Activated naive CD8-positive, alpha-beta T cell (primary cell): Measurements from ENCODE around the gene ARHGAP22.

Source experiments
- H3K27ac Mint-ChIP-seq: one replicate; pipeline ENCODE4 v1.8.0; 2021; ENCODE audit warnings: mixed read lengths
- H3K27me3 Mint-ChIP-seq: one replicate; pipeline ENCODE4 v1.8.0; 2021; ENCODE audit warnings: mixed read lengths
- H3K36me3 Mint-ChIP-seq: one replicate; pipeline ENCODE4 v1.8.0; 2021; ENCODE audit warnings: mixed read lengths
- H3K4me1 Mint-ChIP-seq: one replicate; pipeline ENCODE4 v1.8.0; 2021; ENCODE audit warnings: low read depth, mixed read lengths
- H3K4me3 Mint-ChIP-seq: one replicate; pipeline ENCODE4 v1.8.0; 2021; ENCODE audit warnings: mild to moderate bottlenecking, mixed read lengths
- H3K9me3 Mint-ChIP-seq: one replicate; pipeline ENCODE4 v1.8.0; 2021; ENCODE audit warnings: low read depth, mixed read lengths

ARHGAP22 gene

DNA sequence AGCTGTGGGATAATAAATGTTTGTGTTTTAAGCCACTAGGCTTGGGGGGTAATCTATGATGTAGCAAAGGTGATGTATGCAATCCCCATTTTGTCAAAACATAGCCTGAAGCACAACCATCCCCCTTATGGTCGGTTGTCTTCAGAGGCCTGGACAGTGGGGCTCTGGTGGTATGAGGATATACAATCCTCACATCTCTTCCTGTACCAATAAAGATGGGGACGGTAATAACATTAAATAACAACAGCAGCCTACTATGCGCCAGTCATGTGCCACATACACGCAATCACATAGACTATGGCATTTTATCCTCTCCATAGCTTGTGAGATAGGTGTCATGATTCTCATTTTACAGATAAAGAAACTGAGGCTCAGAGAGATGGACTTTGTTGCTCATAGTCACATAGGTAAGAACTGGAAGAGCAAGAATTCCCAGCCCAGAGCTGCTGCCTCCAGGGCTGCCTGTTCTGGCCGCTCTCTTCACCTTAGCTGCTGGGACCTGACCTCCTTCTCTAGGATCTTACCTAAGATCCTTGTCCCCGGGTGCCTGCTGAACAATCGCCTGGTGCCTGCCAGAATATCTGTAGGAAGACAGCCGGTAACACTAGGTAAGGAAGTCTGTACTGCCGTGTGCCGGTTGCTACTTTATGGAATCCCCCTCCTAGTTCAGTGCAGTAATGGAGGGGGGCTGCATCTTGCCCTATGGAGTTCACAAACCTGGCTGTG, 108.6 kb downstream of the ARHGAP22 start:
- Mint-ChIP-seq H3K9me3 (no peaks in the 10 kb centered on the region), H3K4me1 (peaks cover 23% of the 10 kb centered on the region), H3K27me3 (peaks cover 6% of the 10 kb centered on the region), H3K4me3 (no peak overlapping the region), H3K27ac (no peak overlapping the region), H3K36me3 (no peaks in the 10 kb centered on the region)

DNA sequence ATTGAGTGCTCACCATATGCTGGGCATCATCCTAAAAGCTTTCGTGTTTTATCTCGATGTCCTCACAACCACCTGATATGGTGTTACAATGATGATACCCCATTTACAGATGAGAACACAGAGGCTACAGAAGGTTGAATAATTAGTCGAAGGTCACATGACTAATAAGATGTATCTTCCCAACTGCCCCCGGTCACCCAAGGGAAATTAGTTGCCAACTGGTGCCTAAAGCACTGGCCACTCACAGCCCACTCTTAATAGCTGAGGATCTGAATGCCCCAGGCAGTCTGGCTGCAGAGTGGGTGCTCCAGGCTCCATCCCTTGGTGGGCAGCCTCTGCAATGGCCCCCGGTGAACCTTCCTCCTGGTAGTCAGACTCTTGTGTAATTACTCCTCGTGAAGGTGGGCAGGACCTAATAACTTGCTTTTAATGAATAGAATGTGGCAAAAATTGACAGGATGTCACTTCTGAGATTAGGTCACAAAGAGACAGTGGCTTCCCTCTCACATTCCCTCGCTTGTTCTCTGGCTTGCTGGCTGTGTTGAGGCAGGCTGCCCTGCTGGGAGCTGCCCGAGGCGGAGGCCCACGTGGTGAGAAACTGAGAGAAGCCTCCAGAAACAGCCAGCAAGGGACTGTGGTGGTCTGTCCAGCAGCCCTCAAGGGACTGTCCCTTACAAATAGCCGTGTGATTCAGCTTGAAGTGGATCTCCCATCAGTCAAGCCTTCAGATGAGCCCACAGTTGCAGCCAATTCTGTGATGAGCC, 109.4 kb downstream of the ARHGAP22 start:
- Mint-ChIP-seq H3K4me3 (no peak overlapping the region), H3K9me3 (no peaks in the 10 kb centered on the region), H3K36me3 (no peaks in the 10 kb centered on the region), H3K27me3 (peaks cover 6% of the 10 kb centered on the region), H3K4me1 (peaks cover 23% of the 10 kb centered on the region), H3K27ac (no peak overlapping the region)

DNA sequence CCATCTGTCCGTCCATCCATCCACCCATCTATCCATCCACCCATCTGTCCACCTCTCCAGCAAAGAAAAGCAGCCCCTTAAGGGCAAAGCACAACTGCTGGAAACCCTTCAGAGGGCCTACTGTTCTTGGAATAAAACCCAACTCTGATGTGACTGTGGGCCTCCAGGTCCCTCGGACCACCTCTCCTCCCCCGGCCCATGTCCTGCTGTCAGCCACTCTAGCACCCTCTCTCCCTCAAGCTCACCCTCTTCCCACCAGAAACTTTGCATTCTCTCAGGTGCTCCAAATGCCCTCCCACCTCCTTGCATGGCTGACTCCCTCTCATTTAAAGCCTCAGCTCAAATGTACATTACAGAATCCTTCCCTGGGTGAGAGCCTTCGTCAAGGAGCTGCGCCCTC, 110.3 kb downstream of the ARHGAP22 start:
- Mint-ChIP-seq H3K4me3 (no peak overlapping the region), H3K27me3 (peaks cover 6% of the 10 kb centered on the region), H3K4me1 (peaks cover 23% of the 10 kb centered on the region), H3K27ac (no peak overlapping the region), H3K9me3 (no peaks in the 10 kb centered on the region), H3K36me3 (no peaks in the 10 kb centered on the region)

DNA sequence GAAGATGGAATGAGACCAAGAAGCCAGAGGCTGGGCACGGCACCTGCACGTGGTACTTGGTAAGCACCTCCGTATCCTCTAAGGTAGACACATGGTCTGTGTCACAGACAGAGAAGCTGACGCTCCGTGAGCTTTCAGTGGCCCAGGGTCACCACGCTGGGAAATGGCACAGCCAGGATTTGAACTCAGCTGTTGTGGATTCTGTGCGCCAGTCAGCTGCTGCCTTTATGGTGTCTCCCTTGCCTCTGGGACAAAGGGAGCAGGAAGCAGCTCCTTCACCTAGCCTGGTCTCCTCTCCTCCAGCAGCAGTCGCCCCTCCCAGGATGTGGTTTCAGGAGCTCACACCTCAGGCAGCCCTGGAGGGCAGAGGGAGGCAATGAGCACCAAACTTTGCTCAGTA, 110.8 kb downstream of the ARHGAP22 start:
- Mint-ChIP-seq H3K4me1 (peaks cover 23% of the 10 kb centered on the region), H3K27ac (no peak overlapping the region), H3K4me3 (no peak overlapping the region), H3K27me3 (peaks cover 6% of the 10 kb centered on the region), H3K36me3 (no peaks in the 10 kb centered on the region), H3K9me3 (no peaks in the 10 kb centered on the region)

DNA sequence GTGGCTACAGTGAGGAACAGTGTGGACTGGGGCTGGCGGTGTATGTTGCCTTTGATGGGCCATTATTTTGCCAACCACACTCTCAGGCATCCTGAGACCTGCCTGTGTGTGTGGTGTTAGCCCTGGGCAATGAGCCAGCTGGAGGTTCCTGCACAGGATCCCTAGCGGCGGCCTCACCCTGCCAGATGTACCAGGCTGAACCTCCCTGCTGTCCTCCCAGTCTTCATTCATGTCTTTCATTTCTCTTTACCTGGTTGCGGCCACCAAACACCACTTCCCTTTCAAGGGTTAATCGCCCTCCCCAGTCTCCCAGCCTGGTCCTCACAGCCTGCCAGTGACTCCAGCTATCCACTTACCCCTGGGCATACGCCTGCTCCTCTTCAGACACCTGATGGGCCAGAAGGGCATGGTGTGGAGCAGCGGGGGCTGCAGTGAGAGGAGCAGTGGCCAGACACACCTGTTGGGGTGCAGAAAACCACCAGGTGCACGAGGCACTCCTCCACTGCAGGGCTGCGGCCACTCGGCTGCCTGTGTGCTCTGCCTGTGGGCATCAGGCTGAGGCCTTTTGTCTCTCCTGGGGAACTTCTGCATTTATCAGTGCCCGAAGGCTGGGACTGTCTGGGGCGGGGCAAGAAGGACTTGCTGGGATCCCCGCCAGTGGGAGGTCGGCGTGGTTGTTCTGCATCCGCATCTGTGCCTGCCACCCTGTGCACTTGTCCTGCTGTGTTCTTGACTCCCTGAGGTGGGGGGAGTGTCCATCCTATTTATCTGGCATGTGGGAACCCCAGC, 111.6 kb downstream of the ARHGAP22 start:
- no peaks in the 10 kb centered on the region for H3K36me3 Mint-ChIP-seq
- H3K27ac Mint-ChIP-seq: no peak overlapping the region
- no peaks in the 10 kb centered on the region for H3K9me3 Mint-ChIP-seq
- H3K27me3 Mint-ChIP-seq: peaks cover 3% of the 10 kb centered on the region
- no peak overlapping the region for H3K4me3 Mint-ChIP-seq
- peaks cover 23% of the 10 kb centered on the region for H3K4me1 Mint-ChIP-seq

DNA sequence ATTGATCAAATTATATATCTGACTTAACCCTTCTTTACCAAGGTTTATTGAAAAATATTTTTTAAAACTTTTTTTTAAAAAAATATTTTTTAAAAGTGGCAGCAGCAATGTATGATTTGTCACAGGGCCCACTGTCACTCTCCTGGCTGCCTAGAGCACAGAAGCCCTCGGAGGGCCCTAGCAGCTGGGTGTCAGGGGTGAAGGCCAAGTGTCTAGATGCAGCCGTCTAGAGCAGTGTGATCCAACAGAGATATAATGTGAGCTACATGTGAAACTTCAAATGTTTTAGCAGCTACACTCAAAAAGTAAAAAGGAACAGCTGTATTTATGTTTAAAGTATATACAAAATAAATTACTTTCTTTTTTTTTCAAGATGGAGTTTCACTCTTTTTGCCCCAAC, 112.7 kb downstream of the ARHGAP22 start:
- Mint-ChIP-seq H3K27me3 (peaks cover 3% of the 10 kb centered on the region), H3K4me3 (no peak overlapping the region), H3K27ac (no peak overlapping the region), H3K9me3 (no peaks in the 10 kb centered on the region), H3K4me1 (peaks cover 23% of the 10 kb centered on the region), H3K36me3 (no peaks in the 10 kb centered on the region)

DNA sequence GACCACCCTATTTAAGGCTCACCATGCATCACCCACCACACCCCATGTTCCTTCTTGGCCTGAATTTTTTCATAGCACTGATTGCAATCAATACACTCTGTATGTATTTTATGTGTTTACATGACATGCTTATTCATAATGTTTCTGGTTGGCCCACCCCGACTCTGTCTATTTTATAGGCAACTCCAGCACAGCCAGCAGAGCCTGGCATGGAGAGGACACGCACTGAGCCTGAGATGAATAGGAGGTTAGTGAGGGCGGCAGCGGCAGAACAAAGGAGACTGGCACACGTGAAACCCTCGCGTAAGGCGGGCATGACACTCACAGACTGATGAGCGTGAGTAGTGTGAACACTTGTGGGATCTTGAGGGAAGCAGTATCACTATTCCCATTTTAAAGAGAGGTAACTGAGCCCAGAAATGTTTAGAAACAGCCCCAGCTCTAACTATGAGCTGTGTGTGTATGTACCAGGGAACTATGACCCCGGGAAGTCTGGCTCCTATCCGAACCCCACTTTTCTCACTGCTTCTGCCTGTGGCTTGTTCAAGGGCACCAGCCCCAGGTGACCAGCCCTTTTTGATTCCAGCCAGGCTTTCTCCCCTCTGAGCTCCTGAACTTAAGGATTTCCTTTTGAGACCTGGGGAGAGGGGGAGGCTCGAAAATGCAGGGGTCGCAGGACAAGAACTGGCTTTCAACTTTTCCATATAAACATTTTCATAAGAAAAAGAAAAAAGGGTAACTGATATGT, 113.3 kb downstream of the ARHGAP22 start:
- Mint-ChIP-seq H3K4me3 (no peak overlapping the region), H3K27ac (no peak overlapping the region), H3K9me3 (no peaks in the 10 kb centered on the region), H3K27me3 (no peaks in the 10 kb centered on the region), H3K36me3 (no peaks in the 10 kb centered on the region), H3K4me1 (peaks cover 23% of the 10 kb centered on the region)

DNA sequence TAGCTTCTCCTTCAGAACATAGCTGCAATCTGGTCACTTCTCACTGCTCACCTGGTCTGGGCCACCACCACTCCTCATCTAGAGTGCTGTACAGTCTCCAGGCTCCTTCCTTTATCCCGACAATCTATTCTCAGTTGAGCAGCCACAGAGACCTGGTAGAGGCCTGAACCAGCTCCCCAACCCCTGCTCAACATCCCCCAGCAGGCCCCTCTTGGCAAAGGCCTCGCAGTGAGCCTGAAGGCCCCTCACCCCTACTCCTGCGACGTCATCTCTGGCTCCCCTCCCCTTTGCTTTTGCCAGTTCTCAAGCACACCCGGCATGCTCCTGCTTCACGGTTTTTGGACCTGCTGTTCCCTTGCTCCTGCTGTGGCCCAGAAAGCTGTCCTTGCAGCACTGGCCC, 113.9 kb downstream of the ARHGAP22 start:
- H3K36me3 Mint-ChIP-seq: no peaks in the 10 kb centered on the region
- H3K27me3 Mint-ChIP-seq: no peaks in the 10 kb centered on the region
- H3K27ac Mint-ChIP-seq: no peak overlapping the region

DNA sequence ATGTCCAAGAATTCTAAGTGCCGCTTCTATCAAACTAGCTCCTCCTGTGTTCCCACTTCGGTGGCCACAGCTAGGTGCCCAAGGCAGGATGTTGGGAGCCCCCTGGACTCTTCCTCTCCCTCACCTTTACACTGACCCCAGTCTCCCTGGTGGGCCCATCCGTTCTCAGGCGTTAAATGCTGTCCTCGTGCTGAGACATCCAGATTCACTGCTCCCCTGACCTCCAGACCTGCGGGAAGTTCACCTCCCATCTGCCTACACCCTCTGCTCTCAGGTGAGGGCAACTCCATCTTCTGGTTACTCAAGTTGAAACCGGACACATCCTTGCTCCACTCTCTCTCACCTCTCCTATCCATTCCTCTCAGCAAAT, 114.3 kb downstream of the ARHGAP22 start:
- Mint-ChIP-seq H3K4me1 (peaks cover 22% of the 10 kb centered on the region), H3K27ac (no peak overlapping the region), H3K4me3 (no peak overlapping the region), H3K9me3 (no peaks in the 10 kb centered on the region), H3K36me3 (no peaks in the 10 kb centered on the region), H3K27me3 (no peaks in the 10 kb centered on the region)

More for the DNA sequence above, 113.9 kb downstream of the ARHGAP22 start:
- Mint-ChIP-seq H3K4me1 (peaks cover 23% of the 10 kb centered on the region), H3K4me3 (no peak overlapping the region), H3K9me3 (no peaks in the 10 kb centered on the region)

DNA sequence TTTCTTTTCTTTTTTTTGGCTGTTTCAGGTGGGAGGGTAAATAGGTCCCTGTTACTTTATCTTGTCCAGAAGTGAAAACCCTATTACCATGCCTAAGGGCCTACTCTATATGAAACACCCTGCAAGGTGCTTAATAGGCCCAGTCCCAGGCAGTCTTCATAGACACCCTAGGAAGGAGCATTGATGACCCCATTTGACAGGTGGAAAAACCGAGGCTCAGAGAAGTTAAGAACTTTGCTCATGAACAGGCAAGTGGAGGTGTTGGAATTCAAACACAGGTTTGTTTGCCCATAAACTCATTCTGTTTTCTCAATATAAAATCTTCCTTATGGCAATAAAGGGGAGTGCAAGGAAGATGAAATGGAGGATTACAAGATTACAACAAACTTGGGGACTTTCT, 115.8 kb downstream of the ARHGAP22 start:
- no peaks in the 10 kb centered on the region for H3K27me3 Mint-ChIP-seq
- peaks cover 11% of the 10 kb centered on the region for H3K4me1 Mint-ChIP-seq
- no peak overlapping the region for H3K4me3 Mint-ChIP-seq
- no peaks in the 10 kb centered on the region for H3K36me3 Mint-ChIP-seq
- H3K9me3 Mint-ChIP-seq: no peaks in the 10 kb centered on the region
- H3K27ac Mint-ChIP-seq: no peak overlapping the region

DNA sequence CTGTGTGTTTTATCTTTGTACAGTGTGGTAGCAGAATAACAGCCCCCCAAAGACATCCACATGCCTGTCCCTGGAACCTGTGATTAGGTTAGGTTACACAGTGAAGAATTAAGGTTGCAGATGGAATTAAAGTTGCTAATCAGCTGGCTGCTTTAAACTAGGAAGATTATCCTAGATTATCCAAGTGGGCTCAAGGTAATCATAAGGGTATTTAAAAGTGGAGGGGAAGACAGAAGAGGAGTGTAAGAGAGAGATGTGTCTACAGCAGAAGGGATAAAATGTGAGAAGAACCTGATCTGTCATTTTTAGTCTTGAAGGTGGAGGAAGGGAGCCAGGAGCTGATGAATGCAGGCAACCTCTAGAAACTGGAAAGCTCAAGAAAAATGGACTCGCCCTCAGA, 117.6 kb downstream of the ARHGAP22 start:
- Mint-ChIP-seq H3K4me3 (no peak overlapping the region), H3K27ac (no peak overlapping the region), H3K4me1 (no peaks in the 10 kb centered on the region), H3K9me3 (no peaks in the 10 kb centered on the region), H3K36me3 (no peaks in the 10 kb centered on the region), H3K27me3 (no peaks in the 10 kb centered on the region)

DNA sequence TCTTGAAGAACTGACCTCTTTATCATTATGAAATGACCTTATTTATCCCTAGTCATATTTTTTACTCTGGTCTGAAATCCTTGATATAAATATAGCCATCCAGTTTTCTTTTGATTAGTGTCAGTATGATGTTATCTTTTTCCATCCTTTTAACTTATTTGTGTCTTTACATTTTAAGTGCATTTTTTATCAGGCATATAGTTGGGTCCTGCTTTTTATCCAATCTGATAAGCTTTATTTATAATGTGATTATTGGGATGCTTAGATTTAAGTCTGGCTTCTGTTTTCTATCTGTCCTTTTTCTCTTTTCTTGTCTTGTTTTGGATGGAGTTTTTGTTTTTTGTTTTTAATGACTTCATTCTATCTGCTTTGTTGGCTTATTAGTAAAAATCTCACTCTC, 119.2 kb downstream of the ARHGAP22 start:
- Mint-ChIP-seq H3K36me3 (no peaks in the 10 kb centered on the region), H3K4me1 (no peaks in the 10 kb centered on the region), H3K27ac (no peak overlapping the region), H3K9me3 (no peaks in the 10 kb centered on the region), H3K27me3 (no peaks in the 10 kb centered on the region), H3K4me3 (no peak overlapping the region)

DNA sequence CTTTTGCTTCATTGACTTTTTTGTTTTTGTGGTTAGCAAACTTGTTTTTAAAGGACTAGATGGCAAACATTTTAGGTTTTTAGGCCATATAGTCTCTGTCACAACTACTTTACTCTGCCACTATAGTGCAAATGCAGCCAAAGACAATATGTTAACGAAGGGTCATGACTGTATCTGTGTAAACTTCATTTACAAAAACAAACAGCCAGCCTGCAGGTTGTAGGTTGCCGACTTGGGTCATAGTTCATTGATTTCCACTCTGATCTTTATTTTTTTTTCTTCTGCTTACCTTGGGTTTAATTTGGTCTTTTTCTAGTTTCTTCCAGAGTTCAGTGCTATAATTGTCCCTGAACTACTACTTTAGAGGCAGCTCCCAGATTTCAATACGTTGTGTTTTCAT, 120.0 kb downstream of the ARHGAP22 start:
- Mint-ChIP-seq H3K36me3 (no peaks in the 10 kb centered on the region), H3K4me3 (no peak overlapping the region), H3K27me3 (no peaks in the 10 kb centered on the region), H3K4me1 (no peaks in the 10 kb centered on the region), H3K9me3 (no peaks in the 10 kb centered on the region), H3K27ac (no peak overlapping the region)

DNA sequence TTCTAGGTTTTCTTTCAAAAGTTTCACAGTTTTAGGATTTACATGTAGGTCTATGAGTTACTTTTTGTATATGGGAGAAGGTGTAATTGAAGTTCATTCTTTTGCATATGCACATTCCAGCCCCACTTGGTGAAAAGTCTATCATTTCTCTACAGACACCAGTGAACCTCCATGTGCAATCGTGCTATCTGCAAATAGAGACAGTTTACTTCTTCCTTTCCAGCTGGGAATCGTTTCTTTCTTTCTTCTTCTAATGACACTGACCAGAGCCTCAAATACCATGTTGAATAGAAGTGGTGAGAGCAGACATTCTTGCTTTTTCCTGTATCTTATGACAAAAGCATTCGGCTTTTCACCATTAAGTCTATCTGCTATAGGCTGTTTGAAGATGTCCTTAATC, 122.7 kb downstream of the ARHGAP22 start:
- H3K4me1 Mint-ChIP-seq: no peaks in the 10 kb centered on the region
- H3K9me3 Mint-ChIP-seq: no peaks in the 10 kb centered on the region
- H3K27me3 Mint-ChIP-seq: no peaks in the 10 kb centered on the region
- H3K36me3 Mint-ChIP-seq: no peaks in the 10 kb centered on the region
- no peak overlapping the region for H3K27ac Mint-ChIP-seq
- no peak overlapping the region for H3K4me3 Mint-ChIP-seq

DNA sequence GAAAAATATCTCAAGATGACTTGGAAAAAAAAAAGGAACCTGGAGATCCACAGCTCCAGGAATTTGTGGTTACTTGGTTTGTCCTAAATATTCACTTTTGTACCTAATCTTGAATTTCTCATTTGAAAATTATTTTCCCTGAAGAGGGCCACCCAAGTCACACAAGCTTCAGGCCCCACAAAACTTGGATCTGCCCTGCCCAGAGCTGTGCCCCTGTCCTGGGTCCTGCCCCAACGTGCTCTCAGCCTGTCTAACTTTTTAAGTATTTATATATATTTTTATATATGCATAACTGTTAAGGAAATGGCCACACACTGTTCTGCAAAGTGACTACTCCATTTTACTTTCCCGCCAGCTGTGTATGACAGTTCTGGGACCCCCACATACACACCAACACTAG, 123.5 kb downstream of the ARHGAP22 start:
- Mint-ChIP-seq H3K4me3 (no peak overlapping the region), H3K27me3 (no peaks in the 10 kb centered on the region), H3K9me3 (no peaks in the 10 kb centered on the region), H3K4me1 (no peaks in the 10 kb centered on the region), H3K36me3 (no peaks in the 10 kb centered on the region), H3K27ac (no peak overlapping the region)
